Measurements from ENCODE around the gene KCNH4.

DNA sequence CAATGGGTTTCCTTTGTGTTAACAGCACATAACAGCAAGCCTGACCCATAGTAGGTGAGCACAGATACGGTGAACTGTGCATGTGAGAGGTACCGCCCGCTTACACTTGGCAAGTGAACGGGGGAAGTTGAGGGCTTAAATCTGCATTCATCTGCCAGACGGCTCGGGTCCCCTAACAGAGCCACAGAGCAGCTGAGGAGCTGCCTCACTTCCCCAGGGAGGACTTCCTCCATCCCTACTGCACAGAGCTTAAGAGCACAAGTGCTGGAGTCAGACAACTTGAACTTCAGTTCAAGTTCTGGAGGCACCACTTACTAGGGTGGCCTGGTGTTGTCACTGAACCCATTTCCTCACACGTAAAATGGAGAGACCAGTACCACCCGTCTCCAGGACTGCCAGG is 39.6 kb downstream of the KCNH4 start:
- TF ChIP-seq, protein P1, sequence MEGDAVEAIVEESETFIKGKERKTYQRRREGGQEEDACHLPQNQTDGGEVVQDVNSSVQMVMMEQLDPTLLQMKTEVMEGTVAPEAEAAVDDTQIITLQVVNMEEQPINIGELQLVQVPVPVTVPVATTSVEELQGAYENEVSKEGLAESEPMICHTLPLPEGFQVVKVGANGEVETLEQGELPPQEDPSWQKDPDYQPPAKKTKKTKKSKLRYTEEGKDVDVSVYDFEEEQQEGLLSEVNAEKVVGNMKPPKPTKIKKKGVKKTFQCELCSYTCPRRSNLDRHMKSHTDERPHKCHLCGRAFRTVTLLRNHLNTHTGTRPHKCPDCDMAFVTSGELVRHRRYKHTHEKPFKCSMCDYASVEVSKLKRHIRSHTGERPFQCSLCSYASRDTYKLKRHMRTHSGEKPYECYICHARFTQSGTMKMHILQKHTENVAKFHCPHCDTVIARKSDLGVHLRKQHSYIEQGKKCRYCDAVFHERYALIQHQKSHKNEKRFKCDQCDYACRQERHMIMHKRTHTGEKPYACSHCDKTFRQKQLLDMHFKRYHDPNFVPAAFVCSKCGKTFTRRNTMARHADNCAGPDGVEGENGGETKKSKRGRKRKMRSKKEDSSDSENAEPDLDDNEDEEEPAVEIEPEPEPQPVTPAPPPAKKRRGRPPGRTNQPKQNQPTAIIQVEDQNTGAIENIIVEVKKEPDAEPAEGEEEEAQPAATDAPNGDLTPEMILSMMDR (IDR thresholded peaks at IDR 0.05): no peak
- no peak for TF ChIP-seq EP300 (IDR thresholded peaks at IDR 0.05)
